Lung (tissue), 12 donors: ENCODE results near the gene CADM3. TPM values are rescaled to one million over a fixed set of nuclear protein-coding genes. Genes with fewer than 3 reads are reported as not detected.

ENCODE experiments used
- ATAC-seq: fragments of 200-7000 bp; cut with Tn5 transposase; one replicate; pipeline ENCODE4 v1.9.1; 2020; ENCODE audit warnings: moderate number of reproducible peaks; ENCODE audit not compliant: insufficient read depth, low FRiP score
- DNase-seq, 3 donors: peaks; one replicate each; pipeline ENCODE4 v3.0.0-alpha.2; 2013 to 2017
- H3K27ac ChIP-seq, 2 donors: one replicate each; pipeline ENCODE4 v1.5.1; 2013; ENCODE audit warnings: mild to moderate bottlenecking in 2 of 2, moderate library complexity in 2 of 2, control low read depth in 1 of 2, inconsistent platforms in 1 of 2, low read depth in 1 of 2, low read length in 1 of 2
- H3K27me3 ChIP-seq, 3 donors: one replicate each; pipeline ENCODE4 v1.5.1; 2013; ENCODE audit warnings: low read length in 2 of 3; ENCODE audit not compliant: control insufficient read depth in 3 of 3, insufficient read depth in 3 of 3
- H3K36me3 ChIP-seq, 4 donors: one replicate each; pipeline ENCODE4 v1.5.1; 2013; ENCODE audit warnings: low read length in 4 of 4, mild to moderate bottlenecking in 1 of 4, moderate library complexity in 1 of 4; ENCODE audit not compliant: control insufficient read depth in 4 of 4, insufficient read depth in 4 of 4
- H3K4me1 ChIP-seq, 5 donors: one replicate each; pipeline ENCODE4 v1.5.1; 2013; ENCODE audit warnings: low read length in 5 of 5, mild to moderate bottlenecking in 2 of 5, moderate library complexity in 1 of 5; ENCODE audit not compliant: control insufficient read depth in 5 of 5, insufficient read depth in 5 of 5
- H3K4me3 ChIP-seq: one replicate; pipeline ENCODE4 v1.5.1; 2013; ENCODE audit warnings: mild to moderate bottlenecking, control low read depth, moderate library complexity
- H3K9ac ChIP-seq, 2 donors: one replicate each; pipeline ENCODE4 v1.5.1; 2013; ENCODE audit warnings: low read length in 2 of 2, control low read depth in 1 of 2; ENCODE audit not compliant: insufficient read depth in 1 of 2
- H3K9me3 ChIP-seq, 4 donors: one replicate each; pipeline ENCODE4 v1.5.1; 2013; ENCODE audit warnings: low read length in 3 of 4, mild to moderate bottlenecking in 1 of 4, moderate library complexity in 1 of 4; ENCODE audit not compliant: control insufficient read depth in 4 of 4, insufficient read depth in 3 of 4
- CTCF ChIP-seq: IDR thresholded peaks from 2 replicates; pipeline ENCODE4 v1.5.1; 2012; ENCODE audit warnings: mild to moderate bottlenecking; ENCODE audit errors: control extremely low read depth, extremely low read depth
- WGBS, 2 donors: extraction: QIAGEN DNeasy Blood & Tissue Kit; methylation state at CpG; one replicate each; pipeline ENCODE4 v1.1.7; 2013; 5-methylcytosine and 5-hydroxymethylcytosine counted together
- polyA plus RNA-seq, 2 donors: library from polyadenylated mRNA; stranded (reverse); fragments of 200-250 nt; gene quantifications; one replicate each; pipeline ENCODE4 v1.2.1, GENCODE V29; 2013
- total RNA-seq, 2 donors: library from RNA; depleted of rRNA in 1 of 2; stranded (reverse); fragments of >200 nt in 1 of 2; gene quantifications; one replicate each; pipeline ENCODE4 v1.2.1, GENCODE V29; 2014 to 2021
- donor health status: control.
- donor health status: control.
- donor health status: Bipolar disorder and iron deficiency.
- donor health status: healthy.
- donor health status: DM: yes; HTN: yes; CAD: no.

CADM3 gene
- total and polyA plus RNA-seq, 4 donors = 0.89 to 3.7 (median 2.5) TPM

DNA sequence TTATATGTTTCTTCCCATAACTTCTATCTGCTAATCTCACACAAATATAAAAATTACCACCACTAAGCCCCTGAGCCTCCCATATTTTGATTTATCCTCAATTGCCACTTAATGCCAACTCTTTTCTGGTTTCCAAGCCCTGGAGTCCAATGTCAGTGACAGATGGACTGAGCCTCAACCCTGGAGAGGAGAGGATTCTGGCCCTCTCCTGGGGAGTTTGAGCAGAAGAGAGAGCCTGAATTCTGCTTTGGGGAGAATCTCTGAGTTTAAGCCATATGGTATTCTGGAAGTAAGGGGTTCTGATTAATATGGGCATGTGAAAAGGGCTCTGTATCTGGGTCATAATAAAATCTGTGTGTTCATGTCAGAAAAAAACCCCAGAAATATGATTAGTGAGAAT is 8.5 kb downstream of the CADM3 start:
- Histone ChIP-seq H3K27me3 (peaks cover 0 to 7% (median 0%) of the 10 kb centered on the region in 3 donors), H3K36me3 (no peaks in the 10 kb centered on the region), H3K4me3 (no peak overlapping the region), H3K27ac (no peak overlapping the region), H3K4me1 (no peaks in the 10 kb centered on the region), H3K9ac (no peak overlapping the region), H3K9me3 (no peaks in the 10 kb centered on the region)
- no peak for TF ChIP-seq CTCF
- no peak for DNase-seq
- ATAC-seq = no peak

GRCh38 chr1:159180516-159180915 is 9.1 kb downstream of the CADM3 start:
- no peak for TF ChIP-seq CTCF
- no peak for ATAC-seq
- no peak overlapping the region for H3K27ac ChIP-seq
- H3K9ac ChIP-seq = no peak overlapping the region
- H3K36me3 ChIP-seq = no peaks in the 10 kb centered on the region
- peaks cover 0 to 2% (median 0%) of the 10 kb centered on the region in 3 donors for H3K27me3 ChIP-seq
- 98 to 99% methylated on average over 2 of the region's 2 CpGs for WGBS, 2 donors
- H3K9me3 ChIP-seq = no peaks in the 10 kb centered on the region
- H3K4me3 ChIP-seq = no peak overlapping the region
- H3K4me1 ChIP-seq = no peaks in the 10 kb centered on the region
- DNase-seq = no peak

- whole genome bisulfite sequencing, 2 donors = 42 to 45% methylated on average over 4 of the region's 4 CpGs
These were observed 10.1 kb downstream of the CADM3 start for GRCh38 chr1:159181328-159182024.

More at GRCh38 chr1:159181328-159182024, 10.1 kb downstream of the CADM3 start:
- Histone ChIP-seq H3K4me1 (no peaks in the 10 kb centered on the region), H3K36me3 (no peaks in the 10 kb centered on the region), H3K9me3 (no peaks in the 10 kb centered on the region), H3K4me3 (no peak overlapping the region), H3K27me3 (peaks cover 0 to 9% (median 5%) of the 10 kb centered on the region in 3 donors), H3K9ac (no peak overlapping the region), H3K27ac (no peak overlapping the region)
- TF ChIP-seq CTCF = no peak
- no peak for ATAC-seq
- no peak for DNase-seq
